PFSK-1 (cell line): ENCODE measurements around the gene RAD9B.

Source experiments
- FOXP2 ChIP-seq: optimal IDR thresholded peaks from 2 replicates; pipeline ENCODE3; 2011; ENCODE audit warnings: borderline replicate concordance, control low read depth, inconsistent platforms; ENCODE audit not compliant: insufficient read depth; ENCODE audit errors: extremely low read length, extremely low read depth
- POLR2AphosphoS5 ChIP-seq: IDR thresholded peaks from 2 replicates; pipeline ENCODE4 v1.6.1; 2012; ENCODE audit warnings: low read depth, mild to moderate bottlenecking, control low read depth, low read length, moderate library complexity
- REST ChIP-seq, 2 experiments: IDR thresholded peaks; 2 replicates each; pipeline versions ENCODE4 v1.6.1 to v1.8.0; 2011 to 2012; ENCODE audit warnings: low read depth in 2 of 2, low read length in 2 of 2, control low read depth in 1 of 2, inconsistent platforms in 1 of 2, mild to moderate bottlenecking in 1 of 2, moderate library complexity in 1 of 2; ENCODE audit not compliant: insufficient read depth in 1 of 2
- SIN3A ChIP-seq: IDR thresholded peaks from 2 replicates; pipeline ENCODE4 v1.6.1; 2012; ENCODE audit warnings: mild to moderate bottlenecking, low read length, moderate library complexity, borderline replicate concordance; ENCODE audit not compliant: insufficient read depth
- TAF1 ChIP-seq: IDR thresholded peaks from 2 replicates; pipeline ENCODE4 v1.6.1; 2012; ENCODE audit warnings: low read length, control low read depth, borderline replicate concordance; ENCODE audit not compliant: insufficient read depth

The RAD9B gene

GRCh38 chr12:110516995-110517394, 14.9 kb downstream of the RAD9B start:
- no peak for TF ChIP-seq FOXP2
- no peak for TF ChIP-seq POLR2AphosphoS5
- TF ChIP-seq SIN3A = no peak
- TF ChIP-seq REST (IDR thresholded peaks at IDR 0.05; ENCODE audit: insufficient read depth in 1 of 2, low read depth in 2 of 2, low read length in 2 of 2) = no peak
- TF ChIP-seq TAF1 = no peak

GRCh38 chr12:110528277-110528839, 26.2 kb downstream of the RAD9B start:
- TF ChIP-seq REST (IDR thresholded peaks at IDR 0.05; ENCODE audit: insufficient read depth in 1 of 2, low read depth in 2 of 2, low read length in 2 of 2) (no peak), SIN3A (no peak), FOXP2 (no peak), POLR2AphosphoS5 (no peak), TAF1 (no peak)

GRCh38 chr12:110530511-110530910, 28.4 kb downstream of the RAD9B start:
- TF ChIP-seq SIN3A = no peak
- TF ChIP-seq POLR2AphosphoS5 = no peak

GRCh38 chr12:110531741-110532333, 29.7 kb downstream of the RAD9B start:
- no peak for TF ChIP-seq FOXP2
- no peak for TF ChIP-seq POLR2AphosphoS5
- no peak for TF ChIP-seq SIN3A
- no peak for TF ChIP-seq TAF1
- no peak for TF ChIP-seq REST (IDR thresholded peaks at IDR 0.05; ENCODE audit: insufficient read depth in 1 of 2, low read depth in 2 of 2, low read length in 2 of 2)

GRCh38 chr12:110532644-110533043, 30.5 kb downstream of the RAD9B start:
- TF ChIP-seq REST (IDR thresholded peaks at IDR 0.05; ENCODE audit: insufficient read depth in 1 of 2, low read depth in 2 of 2, low read length in 2 of 2) = no peak
